MCF 10A (cell line): ENCODE results near the gene KLF15. TPM values are rescaled to one million over a fixed set of nuclear protein-coding genes. Genes with fewer than 3 reads are reported as not detected.

Experiments
- BruUV-seq: library from RNA; stranded (reverse); fragments of 400-500 nt; replicated peaks from 2 replicates; lab custom pipeline; 2021; lab: Mats Ljungman, UMichigan
- CTCF ChIA-PET: fragments of 300-600 bp; sonication (Branson Sonifier 250); formaldehyde crosslinking; extraction: SDS; loops from one replicate; lab custom pipeline; 2021; ENCODE audit warnings: antibody characterized with exemption, inconsistent platforms; lab: Yijun Ruan, JAX
- POLR2A ChIA-PET: fragments of 300-600, 350-650 bp; sonication (Branson Sonifier 250); formaldehyde crosslinking; extraction: SDS; loops from one replicate; lab custom pipeline; 2020; ENCODE audit warnings: antibody characterized with exemption, inconsistent platforms; lab: Yijun Ruan, JAX
- DNase-seq: peaks from one replicate; pipeline ENCODE4 v3.0.0-alpha.2; 2018; ENCODE audit not compliant: unreplicated experiment
- H3K27ac Mint-ChIP-seq: one replicate; pipeline ENCODE4 v1.8.0; 2022; ENCODE audit warnings: mild to moderate bottlenecking, low read depth, mixed read lengths; ENCODE audit not compliant: unreplicated experiment
- H3K27me3 Mint-ChIP-seq: one replicate; pipeline ENCODE4 v1.8.0; 2022; ENCODE audit warnings: mixed read lengths; ENCODE audit not compliant: insufficient read depth, unreplicated experiment
- H3K36me3 Mint-ChIP-seq: one replicate; pipeline ENCODE4 v1.8.0; 2022; ENCODE audit warnings: mild to moderate bottlenecking, moderate library complexity, mixed read lengths; ENCODE audit not compliant: insufficient read depth, unreplicated experiment
- H3K4me1 Mint-ChIP-seq: one replicate; pipeline ENCODE4 v1.8.0; 2022; ENCODE audit warnings: mixed read lengths; ENCODE audit not compliant: insufficient read depth, unreplicated experiment
- H3K4me3 Mint-ChIP-seq: one replicate; pipeline ENCODE4 v1.8.0; 2022; ENCODE audit warnings: mild to moderate bottlenecking, moderate library complexity, mixed read lengths; ENCODE audit not compliant: unreplicated experiment
- H3K9me3 Mint-ChIP-seq: one replicate; pipeline ENCODE4 v1.8.0; 2022; ENCODE audit warnings: mixed read lengths; ENCODE audit not compliant: unreplicated experiment
- CTCF ChIP-seq: fragments of 200-600 bp; IDR thresholded peaks from one replicate; pipeline ENCODE4 v1.8.0; 2022; ENCODE audit warnings: antibody characterized with exemption, mild to moderate bottlenecking; ENCODE audit not compliant: unreplicated experiment
- intact Hi-C: fragments of 100-400 bp; cut with micrococcal nuclease; formaldehyde crosslinking; loops from 2 replicates; pipeline ENCODE4 v1.14.1; 2022
- total RNA-seq: library from RNA; stranded (reverse); gene quantifications from 2 replicates; pipeline ENCODE4 v1.2.3, GENCODE V29; 2022

KLF15 gene
- total RNA-seq, 1 experiment from 2014 or later: 8.3 TPM

GRCh38 chr3:126345231-126345630 is 12.0 kb downstream of the KLF15 start:
- Mint-ChIP-seq H3K27ac (no peak overlapping the region), H3K4me3 (no peak overlapping the region), H3K36me3 (peaks cover 5% of the 10 kb centered on the region), H3K4me1 (no peaks in the 10 kb centered on the region), H3K27me3 (no peaks in the 10 kb centered on the region), H3K9me3 (no peaks in the 10 kb centered on the region)
- ChIA-PET POLR2A (no interaction called here), CTCF (interaction anchor here (0.6 kb wide), 1 partner anchor 92 kb away, joined by 3 read pairs; no protein-coding TSS in a partner anchor)
- TF ChIP-seq CTCF: no peak
- no TSS peak for BruUV-seq
- DNase-seq: no peak
- intact Hi-C loops: no loop called here

GRCh38 chr3:126344380-126345041 is 12.7 kb downstream of the KLF15 start:
- no peak overlapping the region for H3K27ac Mint-ChIP-seq
- peaks cover 5% of the 10 kb centered on the region for H3K36me3 Mint-ChIP-seq
- CTCF ChIA-PET: no interaction called here
- peaks cover 5% of the 10 kb centered on the region for H3K27me3 Mint-ChIP-seq
- BruUV-seq: no TSS peak
- no peaks in the 10 kb centered on the region for H3K9me3 Mint-ChIP-seq
- intact Hi-C loops: no loop called here
- no peaks in the 10 kb centered on the region for H3K4me1 Mint-ChIP-seq
- no peak for TF ChIP-seq CTCF
- POLR2A ChIA-PET: interaction anchor here (0.6 to 0.7 kb wide), 2 partner anchors 327 to 617 kb away, joined by 3 read pairs; no protein-coding TSS in a partner anchor
- DNase-seq: no peak
- no peak overlapping the region for H3K4me3 Mint-ChIP-seq

GRCh38 chr3:126343649-126344035 is 13.6 kb downstream of the KLF15 start:
- Mint-ChIP-seq H3K27me3 (peaks cover 14% of the 10 kb centered on the region), H3K27ac (no peak overlapping the region), H3K9me3 (no peaks in the 10 kb centered on the region), H3K36me3 (peaks cover 5% of the 10 kb centered on the region), H3K4me1 (peaks cover 2% of the 10 kb centered on the region), H3K4me3 (no peak overlapping the region)
- POLR2A ChIA-PET: interaction anchor here (0.6 to 0.7 kb wide), 2 partner anchors 328 to 617 kb away, joined by 3 read pairs; no protein-coding TSS in a partner anchor
- no TSS peak for BruUV-seq
- TF ChIP-seq CTCF: no peak
- DNase-seq: no peak
- intact Hi-C loops: no loop called here
- CTCF ChIA-PET: no interaction called here

GRCh38 chr3:126342991-126343648 is 14.1 kb downstream of the KLF15 start:
- no peak for TF ChIP-seq CTCF
- BruUV-seq: no TSS peak
- CTCF ChIA-PET: no interaction called here
- Mint-ChIP-seq H3K4me3 (no peak overlapping the region), H3K4me1 (peaks cover 6% of the 10 kb centered on the region), H3K27me3 (peaks cover 19% of the 10 kb centered on the region), H3K36me3 (peaks cover 5% of the 10 kb centered on the region), H3K27ac (no peak overlapping the region), H3K9me3 (no peaks in the 10 kb centered on the region)
- DNase-seq: no peak
- POLR2A ChIA-PET: no interaction called here
- intact Hi-C loops: no loop called here
